A172 (cell line): ENCODE results near the gene PCDHB13. TPM values are rescaled to one million over a fixed set of nuclear protein-coding genes. Genes with fewer than 3 reads are reported as not detected.
"Not testable (repeated sequence)": the region's sequence is repeated elsewhere in the genome, so short reads cannot be mapped to it uniquely, and the experiment has no call there.

Experiments used
- DNase-seq: peaks from one replicate; pipeline ENCODE4 v3.0.0-alpha.2; 2015; ENCODE audit warnings: low spot score
- total RNA-seq: library from RNA; depleted of rRNA; stranded (reverse); fragments of >200 nt; shearing (Covaris generic); gene quantifications from 2 replicates; pipeline ENCODE4 v1.2.3, GENCODE V29; 2014; rRNA removed

The PCDHB13 gene
- 1.1 TPM in 2 replicates for total RNA-seq

DNA sequence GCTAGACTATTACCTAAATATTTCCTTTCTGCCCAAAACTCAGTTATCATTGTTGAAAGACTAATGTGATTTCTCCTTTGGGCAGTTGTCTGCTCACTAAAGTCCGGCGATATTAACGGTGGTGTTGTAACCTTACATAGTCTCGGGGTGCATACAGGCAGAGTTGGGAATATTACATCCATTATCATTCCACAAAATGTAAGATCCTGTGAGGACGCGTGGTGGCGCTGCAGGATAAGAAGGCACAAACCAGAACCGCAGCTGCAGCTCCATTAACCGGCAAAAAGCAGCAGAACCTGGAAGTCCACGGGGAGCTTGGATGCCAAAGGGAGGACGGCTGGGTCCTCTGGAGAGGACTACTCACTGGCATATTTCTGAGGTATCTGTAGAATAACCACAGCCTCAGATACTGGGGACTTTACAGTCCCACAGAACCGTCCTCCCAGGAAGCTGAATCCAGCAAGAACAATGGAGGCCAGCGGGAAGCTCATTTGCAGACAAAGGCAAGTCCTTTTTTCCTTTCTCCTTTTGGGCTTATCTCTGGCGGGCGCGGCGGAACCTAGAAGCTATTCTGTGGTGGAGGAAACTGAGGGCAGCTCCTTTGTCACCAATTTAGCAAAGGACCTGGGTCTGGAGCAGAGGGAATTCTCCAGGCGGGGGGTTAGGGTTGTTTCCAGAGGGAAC lies at the start of gene PCDHB13:
PCDHB13 (plus strand) TSS at position 264 of the 684 bp plus-strand sequence; CDS start at position 469, 205 bp downstream.
- DNase-seq: not testable (repeated sequence)

DNA sequence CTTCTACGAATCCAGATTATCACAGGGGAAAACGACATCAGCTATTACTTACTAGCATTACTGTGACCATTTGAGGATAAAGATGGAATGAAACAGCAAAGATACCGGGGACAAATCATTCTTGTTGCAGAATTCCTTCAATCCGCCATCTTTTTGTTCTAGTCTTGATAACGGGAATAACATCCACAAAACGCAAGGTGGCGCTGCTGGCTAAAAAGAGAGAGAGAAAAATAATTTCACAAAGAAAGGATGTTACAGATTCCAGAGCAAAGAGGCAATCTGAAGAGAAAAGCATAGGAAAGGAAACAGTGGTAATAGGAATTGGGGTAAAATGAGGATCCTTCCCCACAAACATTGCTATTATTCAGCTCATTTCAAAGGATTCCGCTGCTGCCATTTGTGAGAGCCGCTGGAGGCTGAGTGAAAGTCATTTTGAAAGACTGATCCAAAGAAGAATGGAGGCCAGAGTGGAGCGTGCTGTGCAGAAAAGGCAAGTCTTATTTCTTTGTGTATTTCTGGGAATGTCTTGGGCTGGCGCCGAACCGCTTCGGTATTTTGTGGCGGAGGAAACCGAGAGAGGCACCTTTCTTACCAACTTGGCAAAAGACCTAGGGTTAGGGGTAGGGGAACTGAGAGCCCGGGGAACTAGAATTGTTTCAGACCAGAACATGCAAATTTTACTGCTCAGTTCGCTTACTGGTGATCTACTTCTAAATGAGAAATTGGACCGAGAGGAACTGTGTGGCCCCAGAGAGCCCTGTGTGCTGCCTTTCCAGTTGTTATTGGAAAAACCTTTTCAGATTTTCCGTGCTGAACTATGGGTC lies 41.1 kb upstream of the PCDHB13 start, which contains the start of gene PCDHB7:
PCDHB7 (plus strand) TSS at position 264 of the 824 bp plus-strand sequence; CDS start at position 456, 192 bp downstream.
- DNase-seq: peak; percentile 51

DNA sequence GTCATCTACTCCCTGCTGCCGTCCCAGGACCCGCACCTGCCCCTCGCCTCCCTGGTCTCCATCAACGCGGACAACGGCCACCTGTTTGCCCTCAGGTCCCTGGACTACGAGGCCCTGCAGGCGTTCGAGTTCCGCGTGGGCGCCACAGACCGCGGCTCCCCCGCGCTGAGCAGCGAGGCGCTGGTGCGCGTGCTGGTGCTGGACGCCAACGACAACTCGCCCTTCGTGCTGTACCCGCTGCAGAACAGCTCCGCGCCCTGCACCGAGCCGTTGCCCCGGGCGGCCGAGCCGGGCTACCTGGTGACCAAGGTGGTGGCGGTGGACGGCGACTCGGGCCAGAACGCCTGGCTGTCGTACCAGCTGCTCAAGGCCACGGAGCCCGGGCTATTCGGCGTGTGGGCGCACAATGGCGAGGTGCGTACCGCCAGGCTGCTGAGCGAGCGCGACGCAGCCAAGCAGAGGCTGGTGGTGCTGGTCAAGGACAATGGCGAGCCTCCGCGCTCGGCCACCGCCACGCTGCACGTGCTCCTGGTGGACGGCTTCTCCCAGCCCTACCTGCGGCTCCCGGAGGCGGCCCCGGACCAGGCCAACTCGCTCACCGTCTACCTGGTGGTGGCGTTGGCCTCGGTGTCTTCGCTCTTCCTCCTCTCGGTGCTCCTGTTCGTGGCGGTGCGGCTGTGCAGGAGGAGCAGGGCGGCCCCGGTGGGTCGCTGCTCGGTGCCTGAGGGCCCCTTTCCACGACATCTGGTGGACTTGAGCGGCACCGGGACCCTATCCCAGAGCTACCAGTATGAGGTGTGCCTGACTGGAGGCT lies 39.2 kb upstream of the PCDHB13 start:
- not testable (repeated sequence) for DNase-seq

DNA sequence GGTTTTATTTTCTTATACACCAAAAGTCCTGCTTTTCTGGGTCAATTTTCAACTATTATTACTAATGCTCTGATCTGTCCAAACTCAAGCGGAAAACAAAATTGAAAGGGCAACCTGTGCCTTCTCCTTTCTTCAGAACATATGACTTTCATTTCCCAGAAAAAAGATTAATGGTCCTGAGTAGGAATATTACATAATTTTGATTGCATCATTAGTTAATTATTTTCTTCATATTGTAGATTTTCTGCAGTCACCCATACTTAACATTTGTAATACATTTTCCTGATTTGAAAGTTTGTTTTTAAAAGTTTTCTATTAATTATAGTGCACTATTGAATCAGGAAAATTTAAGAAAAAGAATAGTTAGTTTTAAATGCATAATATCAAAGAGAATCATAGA lies 37.8 kb upstream of the PCDHB13 start:
- no peak for DNase-seq

DNA sequence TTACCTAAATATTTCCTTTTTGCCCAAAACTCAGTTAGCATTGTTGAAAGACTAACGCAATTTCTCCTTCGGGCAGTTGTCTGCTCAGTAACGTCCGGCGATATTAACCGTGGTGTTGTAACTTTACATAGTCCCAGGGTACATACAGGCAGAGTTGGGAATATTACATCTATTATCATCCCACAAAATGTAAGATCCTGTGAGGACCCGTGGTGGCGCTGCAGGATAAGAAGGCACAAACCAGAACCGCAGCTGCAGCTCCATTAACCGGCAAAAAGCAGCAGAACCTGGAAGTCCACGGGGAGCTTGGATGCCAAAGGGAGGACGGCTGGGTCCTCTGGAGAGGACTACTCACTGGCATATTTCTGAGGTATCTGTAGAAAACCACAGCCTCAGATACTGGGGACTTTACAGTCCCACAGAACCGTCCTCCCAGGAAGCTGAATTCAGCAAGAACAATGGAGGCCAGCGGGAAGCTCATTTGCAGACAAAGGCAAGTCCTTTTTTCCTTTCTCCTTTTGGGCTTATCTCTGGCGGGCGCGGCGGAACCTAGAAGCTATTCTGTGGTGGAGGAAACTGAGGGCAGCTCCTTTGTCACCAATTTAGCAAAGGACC lies 36.0 kb upstream of the PCDHB13 start, which contains the start of gene PCDHB8:
PCDHB8 (plus strand) TSS at position 214 of the 615 bp plus-strand sequence; CDS start at position 459, 245 bp downstream.
- peak; percentile 23 for DNase-seq

DNA sequence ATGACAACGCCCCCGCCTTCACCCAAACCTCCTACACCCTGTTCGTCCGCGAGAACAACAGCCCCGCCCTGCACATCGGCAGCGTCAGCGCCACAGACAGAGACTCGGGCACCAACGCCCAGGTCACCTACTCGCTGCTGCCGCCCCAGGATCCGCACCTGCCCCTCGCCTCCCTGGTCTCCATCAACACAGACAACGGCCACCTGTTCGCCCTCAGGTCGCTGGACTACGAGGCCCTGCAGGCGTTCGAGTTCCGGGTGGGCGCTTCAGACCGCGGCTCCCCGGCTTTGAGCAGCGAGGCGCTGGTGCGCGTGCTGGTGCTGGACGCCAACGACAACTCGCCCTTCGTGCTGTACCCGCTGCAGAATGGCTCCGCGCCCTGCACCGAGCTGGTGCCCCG lies 34.3 kb upstream of the PCDHB13 start:
- DNase-seq: not testable (repeated sequence)

DNA sequence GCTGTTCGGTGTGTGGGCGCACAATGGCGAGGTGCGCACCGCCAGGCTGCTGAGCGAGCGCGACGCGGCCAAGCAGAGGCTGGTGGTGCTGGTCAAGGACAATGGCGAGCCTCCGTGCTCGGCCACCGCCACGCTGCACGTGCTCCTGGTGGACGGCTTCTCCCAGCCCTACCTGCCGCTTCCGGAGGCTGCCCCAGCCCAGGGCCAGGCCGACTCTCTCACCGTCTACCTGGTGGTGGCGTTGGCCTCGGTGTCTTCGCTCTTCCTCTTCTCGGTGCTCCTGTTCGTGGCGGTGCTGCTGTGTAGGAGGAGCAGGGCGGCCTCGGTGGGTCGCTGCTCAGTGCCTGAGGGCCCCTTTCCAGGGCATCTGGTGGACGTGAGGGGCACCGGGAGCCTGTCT lies 33.8 kb upstream of the PCDHB13 start:
- DNase-seq: not testable (repeated sequence)

DNA sequence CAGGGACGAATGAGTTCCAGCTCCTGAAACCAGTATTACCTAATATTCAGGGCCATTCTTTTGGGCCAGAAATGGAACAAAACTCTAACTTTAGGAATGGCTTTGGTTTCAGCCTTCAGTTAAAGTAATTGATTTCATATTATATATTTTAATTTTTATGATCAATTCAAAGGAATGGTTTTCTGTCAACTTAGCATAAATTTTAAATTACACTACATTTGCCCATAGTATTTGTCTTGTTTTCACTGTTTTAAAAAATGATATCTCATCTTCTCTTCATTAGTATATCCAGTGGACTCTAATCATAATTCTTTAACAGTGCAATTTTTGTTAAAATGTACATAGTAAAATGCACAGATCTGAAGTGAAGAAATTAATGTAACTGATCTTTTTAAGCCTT lies 33.4 kb upstream of the PCDHB13 start:
- no peak for DNase-seq

DNA sequence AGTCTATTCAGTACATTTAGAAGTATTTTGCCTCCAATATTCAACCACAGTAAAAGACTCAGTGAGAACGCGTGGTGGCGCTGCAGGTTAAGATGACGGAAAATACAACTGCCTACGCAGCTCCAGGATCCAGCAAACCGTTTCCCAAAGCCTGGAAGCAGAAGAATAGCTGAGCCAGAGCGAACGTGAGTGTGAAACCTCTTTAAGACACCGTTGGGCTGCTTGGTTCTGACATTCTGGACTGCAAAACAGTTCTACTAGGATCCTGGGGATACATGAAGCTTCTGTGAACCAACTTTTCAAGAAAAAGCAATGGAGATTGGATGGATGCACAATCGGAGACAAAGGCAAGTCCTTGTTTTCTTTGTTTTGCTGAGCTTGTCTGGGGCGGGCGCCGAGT lies 31.5 kb upstream of the PCDHB13 start, which contains the start of gene PCDHB16:
PCDHB16 (plus strand) TSS at position 140 of the 400 bp plus-strand sequence; CDS start at position 313, 173 bp downstream.
- DNase-seq: peak; percentile 64

DNA sequence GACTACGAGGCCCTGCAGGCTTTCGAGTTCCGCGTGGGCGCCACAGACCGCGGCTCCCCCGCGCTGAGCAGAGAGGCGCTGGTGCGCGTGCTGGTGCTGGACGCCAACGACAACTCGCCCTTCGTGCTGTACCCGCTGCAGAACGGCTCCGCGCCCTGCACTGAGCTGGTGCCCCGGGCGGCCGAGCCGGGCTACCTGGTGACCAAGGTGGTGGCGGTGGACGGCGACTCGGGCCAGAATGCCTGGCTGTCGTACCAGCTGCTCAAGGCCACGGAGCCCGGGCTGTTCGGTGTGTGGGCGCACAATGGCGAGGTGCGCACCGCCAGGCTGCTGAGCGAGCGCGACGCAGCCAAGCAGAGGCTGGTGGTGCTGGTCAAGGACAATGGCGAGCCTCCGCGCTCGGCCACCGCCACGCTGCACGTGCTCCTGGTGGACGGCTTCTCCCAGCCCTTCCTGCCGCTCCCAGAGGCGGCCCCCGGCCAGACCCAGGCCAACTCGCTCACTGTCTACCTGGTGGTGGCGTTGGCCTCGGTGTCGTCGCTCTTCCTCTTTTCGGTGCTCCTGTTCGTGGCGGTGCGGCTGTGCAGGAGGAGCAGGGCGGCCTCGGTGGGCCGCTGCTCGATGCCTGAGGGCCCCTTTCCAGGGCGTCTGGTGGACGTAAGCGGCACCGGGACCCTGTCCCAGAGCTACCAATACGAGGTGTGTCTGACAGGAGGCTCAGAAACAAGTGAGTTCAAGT lies 29.4 kb upstream of the PCDHB13 start:
- DNase-seq: not testable (repeated sequence)

DNA sequence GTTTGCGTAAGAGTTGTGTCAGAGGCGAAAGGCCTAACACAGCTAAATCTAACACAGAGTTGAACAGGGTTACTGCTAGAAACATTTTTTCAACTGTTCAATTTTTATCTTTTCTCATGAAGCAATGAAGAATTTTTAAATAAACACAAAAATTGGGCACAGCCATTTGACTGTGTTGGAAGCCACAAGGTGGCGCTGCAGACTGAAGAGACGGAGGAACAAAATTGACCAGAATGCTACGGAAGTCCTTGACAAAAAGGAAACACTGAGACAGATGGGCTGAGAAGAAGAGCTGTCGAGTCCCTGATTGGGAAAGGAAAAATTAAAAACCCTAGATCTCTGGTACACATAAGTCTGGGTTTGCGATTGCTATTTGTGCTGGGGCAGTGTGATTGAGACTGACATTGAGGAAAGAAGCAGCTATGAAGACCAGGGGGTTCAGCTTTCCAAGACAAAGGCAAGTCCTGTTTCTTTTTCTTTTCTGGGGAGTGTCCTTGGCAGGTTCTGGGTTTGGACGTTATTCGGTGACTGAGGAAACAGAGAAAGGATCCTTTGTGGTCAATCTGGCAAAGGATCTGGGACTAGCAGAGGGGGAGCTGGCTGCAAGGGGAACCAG lies 26.7 kb upstream of the PCDHB13 start, which contains the start of gene PCDHB9:
PCDHB9 (plus strand) TSS at position 265 of the 616 bp plus-strand sequence; CDS start at position 423, 158 bp downstream.
- DNase-seq: peak; percentile 59

DNA sequence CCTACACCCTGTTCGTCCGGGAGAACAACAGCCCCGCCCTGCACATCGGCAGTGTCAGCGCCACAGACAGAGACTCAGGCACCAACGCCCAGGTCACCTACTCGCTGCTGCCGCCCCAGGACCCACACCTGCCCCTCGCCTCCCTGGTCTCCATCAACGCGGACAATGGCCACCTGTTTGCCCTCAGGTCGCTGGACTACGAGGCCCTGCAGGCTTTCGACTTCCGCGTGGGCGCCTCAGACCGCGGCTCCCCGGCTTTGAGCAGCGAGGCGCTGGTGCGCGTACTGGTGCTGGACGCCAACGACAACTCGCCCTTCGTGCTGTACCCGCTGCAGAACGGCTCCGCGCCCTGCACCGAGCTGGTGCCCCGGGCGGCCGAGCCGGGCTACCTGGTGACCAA lies 25.0 kb upstream of the PCDHB13 start:
- not testable (repeated sequence) for DNase-seq

DNA sequence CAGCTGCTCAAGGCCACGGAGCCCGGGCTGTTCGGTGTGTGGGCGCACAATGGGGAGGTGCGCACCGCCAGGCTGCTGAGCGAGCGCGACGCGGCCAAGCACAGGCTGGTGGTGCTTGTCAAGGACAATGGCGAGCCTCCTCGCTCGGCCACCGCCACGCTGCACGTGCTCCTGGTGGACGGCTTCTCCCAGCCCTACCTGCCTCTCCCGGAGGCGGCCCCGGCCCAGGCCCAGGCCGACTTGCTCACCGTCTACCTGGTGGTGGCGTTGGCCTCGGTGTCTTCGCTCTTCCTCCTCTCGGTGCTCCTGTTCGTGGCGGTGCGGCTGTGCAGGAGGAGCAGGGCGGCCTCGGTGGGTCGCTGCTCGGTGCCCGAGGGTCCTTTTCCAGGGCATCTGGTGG lies 24.6 kb upstream of the PCDHB13 start:
- DNase-seq: not testable (repeated sequence)

DNA sequence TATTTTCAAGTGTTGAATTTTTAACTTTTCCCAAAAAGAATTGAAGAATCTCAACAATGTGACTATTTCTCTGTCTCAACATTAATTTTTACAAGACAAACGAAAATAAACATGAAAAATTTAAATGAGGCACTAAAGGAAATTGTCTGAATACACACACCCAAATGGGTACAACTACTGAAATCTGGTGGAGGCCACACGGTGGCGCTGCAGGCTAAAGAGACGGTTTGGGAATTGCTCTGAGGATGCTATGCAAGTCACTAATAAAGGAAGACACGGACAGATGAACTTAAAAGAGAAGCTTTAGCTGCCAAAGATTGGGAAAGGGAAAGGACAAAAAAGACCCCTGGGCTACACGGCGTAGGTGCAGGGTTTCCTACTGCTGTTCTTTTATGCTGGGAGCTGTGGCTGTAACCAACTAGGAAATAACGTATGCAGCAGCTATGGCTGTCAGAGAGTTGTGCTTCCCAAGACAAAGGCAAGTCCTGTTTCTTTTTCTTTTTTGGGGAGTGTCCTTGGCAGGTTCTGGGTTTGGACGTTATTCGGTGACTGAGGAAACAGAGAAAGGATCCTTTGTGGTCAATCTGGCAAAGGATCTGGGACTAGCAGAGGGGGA lies 21.5 kb upstream of the PCDHB13 start, which contains the start of gene PCDHB10:
PCDHB10 (plus strand) TSS at position 244 of the 616 bp plus-strand sequence; CDS start at position 444, 200 bp downstream.
- peak; percentile 55 for DNase-seq

DNA sequence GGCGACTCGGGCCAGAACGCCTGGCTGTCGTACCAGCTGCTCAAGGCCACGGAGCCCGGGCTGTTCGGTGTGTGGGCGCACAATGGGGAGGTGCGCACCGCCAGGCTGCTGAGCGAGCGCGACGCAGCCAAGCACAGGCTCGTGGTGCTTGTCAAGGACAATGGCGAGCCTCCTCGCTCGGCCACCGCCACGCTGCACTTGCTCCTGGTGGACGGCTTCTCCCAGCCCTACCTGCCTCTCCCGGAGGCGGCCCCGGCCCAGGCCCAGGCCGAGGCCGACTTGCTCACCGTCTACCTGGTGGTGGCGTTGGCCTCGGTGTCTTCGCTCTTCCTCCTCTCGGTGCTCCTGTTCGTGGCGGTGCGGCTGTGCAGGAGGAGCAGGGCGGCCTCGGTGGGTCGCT lies 19.4 kb upstream of the PCDHB13 start:
- DNase-seq: not testable (repeated sequence)

DNA sequence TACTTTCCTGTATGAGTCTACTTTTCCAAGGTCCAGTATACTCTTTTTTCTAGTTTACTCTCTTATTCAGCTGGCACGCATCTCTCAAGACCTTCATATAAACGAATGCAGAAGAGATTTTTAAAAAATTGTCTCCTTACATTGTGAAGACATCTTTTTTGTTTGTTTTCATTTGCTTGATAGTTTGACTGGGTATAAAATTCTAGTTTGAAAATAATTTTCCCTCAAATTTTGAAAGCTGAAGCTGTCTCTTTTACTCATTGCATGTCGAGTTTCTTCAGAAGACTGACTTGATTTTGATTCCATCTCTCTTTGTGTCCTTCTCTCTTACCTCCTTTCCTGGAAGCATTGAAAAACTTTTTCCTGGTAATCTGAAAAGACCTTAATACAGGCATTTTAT lies 17.4 kb upstream of the PCDHB13 start:
- DNase-seq: no peak

DNA sequence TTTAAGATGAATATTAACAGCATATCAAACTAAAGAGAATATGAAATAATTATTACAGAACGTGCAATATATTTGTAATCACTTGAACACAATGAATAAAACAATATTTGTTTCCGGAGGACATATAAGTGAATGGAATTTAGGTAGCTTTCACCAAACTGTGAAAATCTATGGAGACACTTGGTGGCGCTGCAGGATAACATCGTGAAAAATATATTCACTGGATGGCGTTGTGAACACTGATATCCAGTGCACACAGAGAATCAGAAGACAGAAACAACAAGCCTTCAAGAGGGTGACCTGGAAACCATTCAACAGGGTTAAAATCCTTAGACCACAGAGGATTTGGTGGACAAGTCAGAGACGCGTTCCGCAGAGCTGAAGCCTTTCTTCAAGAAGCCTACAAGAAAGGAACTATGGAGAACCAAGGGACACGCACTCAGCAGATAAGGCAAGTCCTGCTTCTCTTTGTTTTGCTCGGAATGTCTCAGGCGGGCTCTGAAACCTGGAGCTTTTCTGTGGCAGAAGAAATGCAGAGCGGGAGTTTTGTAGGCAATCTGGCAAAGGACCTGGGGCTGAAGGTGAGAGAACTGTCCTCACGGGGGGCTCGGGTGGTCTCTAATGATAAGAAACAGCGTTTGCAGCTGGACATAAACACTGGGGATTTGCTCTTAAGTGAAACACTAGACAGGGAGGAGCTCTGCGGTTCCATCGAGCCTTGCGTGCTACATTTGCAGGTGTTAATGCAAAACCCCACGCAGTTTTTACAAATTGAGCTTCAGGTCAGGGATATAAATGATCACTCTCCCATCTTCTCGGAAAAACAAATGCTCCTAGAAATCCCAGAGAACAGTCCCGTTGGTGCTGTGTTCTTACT lies 14.1 kb upstream of the PCDHB13 start, which contains the start of gene PCDHB11:
PCDHB11 (plus strand) TSS at position 269 of the 877 bp plus-strand sequence; CDS start at position 417, 148 bp downstream.
- DNase-seq: no peak

DNA sequence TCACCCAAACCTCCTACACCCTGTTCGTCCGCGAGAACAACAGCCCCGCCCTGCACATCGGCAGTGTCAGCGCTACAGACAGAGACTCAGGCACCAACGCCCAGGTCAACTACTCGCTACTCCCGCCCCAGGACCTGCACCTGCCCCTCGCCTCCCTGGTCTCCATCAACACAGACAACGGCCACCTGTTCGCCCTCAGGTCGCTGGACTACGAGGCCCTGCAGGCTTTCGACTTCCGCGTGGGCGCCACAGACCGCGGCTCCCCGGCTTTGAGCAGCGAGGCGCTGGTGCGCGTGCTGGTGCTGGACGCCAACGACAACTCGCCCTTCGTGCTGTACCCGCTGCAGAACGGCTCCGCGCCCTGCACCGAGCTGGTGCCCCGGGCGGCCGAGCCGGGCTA lies 12.6 kb upstream of the PCDHB13 start:
- DNase-seq: not testable (repeated sequence)
